Epithelial cell of esophagus (primary cell): Measurements from ENCODE around the gene EN1.

Experiments
- DNase-seq: peaks from one replicate; pipeline ENCODE4 v3.0.0; 2010; ENCODE audit warnings: low read depth
- H3K4me3 ChIP-seq: 2 replicates; pipeline ENCODE4 v1.5.1; 2011; ENCODE audit warnings: mild to moderate bottlenecking, low read length, control low read depth
- CTCF ChIP-seq: IDR thresholded peaks from 2 replicates; pipeline ENCODE4 v1.5.1; 2011; ENCODE audit warnings: low read depth, mild to moderate bottlenecking, low read length, control low read depth, inconsistent platforms; ENCODE audit not compliant: insufficient read depth; ENCODE audit errors: missing control alignments

Gene EN1

DNA sequence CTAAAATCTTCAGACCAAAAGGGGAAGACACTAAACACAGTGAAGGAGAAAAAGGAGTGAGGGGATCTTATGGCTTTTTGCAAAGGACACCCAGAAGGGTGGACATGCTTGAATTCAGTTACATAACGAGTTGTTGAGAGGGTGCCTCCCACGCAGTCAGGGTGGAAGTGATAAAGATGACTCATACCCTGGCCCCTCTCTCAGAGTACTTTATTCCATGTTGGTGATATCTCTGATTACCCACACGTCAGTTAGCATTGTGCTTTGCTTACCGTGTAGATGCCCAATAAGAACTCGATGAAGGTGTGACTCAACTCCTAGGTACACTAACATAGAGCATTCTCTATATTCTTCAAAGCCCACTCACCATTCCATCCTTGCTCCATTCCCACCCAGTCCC is 44.4 kb downstream of the EN1 start:
- no peak for DNase-seq
- no peak overlapping the region for H3K4me3 ChIP-seq
- TF ChIP-seq CTCF: no peak

- peak; percentile 33 for DNase-seq
- no peak overlapping the region for H3K4me3 ChIP-seq
- no peak for TF ChIP-seq CTCF
These were observed 46.3 kb downstream of the EN1 start for GRCh38 chr2:118801151-118801550.

DNA sequence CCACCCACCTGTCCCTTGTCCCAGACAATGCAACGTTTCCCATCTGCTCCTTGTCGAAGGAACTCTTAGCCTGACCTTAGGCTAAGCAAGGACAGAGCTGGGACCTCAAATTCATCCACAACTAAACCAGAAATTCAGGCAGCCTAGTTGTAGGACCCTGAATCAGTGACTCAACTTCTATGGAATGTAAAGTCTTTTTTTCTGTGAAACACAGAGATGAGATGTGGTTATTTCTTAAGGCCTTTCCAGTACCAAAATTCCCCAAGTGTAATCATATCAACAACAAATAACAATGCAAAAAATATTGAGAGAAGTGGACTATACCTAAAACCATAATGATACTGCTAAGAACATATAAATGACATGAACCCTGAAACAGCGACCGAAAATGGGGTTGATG is 46.7 kb downstream of the EN1 start:
- no peak for DNase-seq
- TF ChIP-seq CTCF: no peak
- H3K4me3 ChIP-seq: no peak overlapping the region

GRCh38 chr2:118794546-118794945 is 52.9 kb downstream of the EN1 start:
- TF ChIP-seq CTCF: no peak
- DNase-seq: no peak
- no peak overlapping the region for H3K4me3 ChIP-seq
